DND-41 (cell line): Measurements from ENCODE around the gene KDM5C.

Experiments used
- EZH2 ChIP-seq: IDR thresholded peaks from 3 replicates; pipeline ENCODE4 v1.6.1; 2012; ENCODE audit warnings: borderline replicate concordance, low read depth, mild to moderate bottlenecking, moderate library complexity, low read length, inconsistent platforms; ENCODE audit not compliant: severe bottlenecking
- TF ChIP-seq, protein P1 (sequence below): IDR thresholded peaks from 2 replicates; pipeline ENCODE4 v1.5.1; 2012; ENCODE audit warnings: borderline replicate concordance, low read length, moderate library complexity, mild to moderate bottlenecking; ENCODE audit not compliant: poor library complexity, severe bottlenecking; ENCODE audit errors: extremely low read depth

DNA sequence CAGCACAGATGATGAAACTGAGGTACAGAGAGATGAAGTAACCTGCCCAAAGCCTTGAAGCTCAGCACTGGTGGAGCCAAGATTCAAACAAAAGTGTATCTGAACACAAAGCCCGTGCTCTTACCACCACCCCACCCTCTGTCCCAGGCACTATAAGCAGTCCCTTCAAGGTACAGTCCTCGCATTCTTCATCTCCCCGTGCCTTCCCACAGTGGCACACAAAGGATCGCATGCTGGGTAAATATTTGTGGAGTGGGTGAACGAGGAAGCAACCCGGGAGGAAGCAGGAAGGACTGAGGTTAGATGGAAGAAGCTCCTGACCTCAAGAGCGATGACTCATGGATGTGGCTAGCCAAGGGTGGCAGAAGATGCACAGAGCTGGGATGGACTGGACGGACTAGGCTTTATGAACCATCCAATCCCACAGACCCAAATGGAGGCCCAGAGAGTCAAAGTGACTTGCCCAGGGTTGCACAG lies 37.9 kb upstream of the KDM5C start:
- TF ChIP-seq, protein P1, sequence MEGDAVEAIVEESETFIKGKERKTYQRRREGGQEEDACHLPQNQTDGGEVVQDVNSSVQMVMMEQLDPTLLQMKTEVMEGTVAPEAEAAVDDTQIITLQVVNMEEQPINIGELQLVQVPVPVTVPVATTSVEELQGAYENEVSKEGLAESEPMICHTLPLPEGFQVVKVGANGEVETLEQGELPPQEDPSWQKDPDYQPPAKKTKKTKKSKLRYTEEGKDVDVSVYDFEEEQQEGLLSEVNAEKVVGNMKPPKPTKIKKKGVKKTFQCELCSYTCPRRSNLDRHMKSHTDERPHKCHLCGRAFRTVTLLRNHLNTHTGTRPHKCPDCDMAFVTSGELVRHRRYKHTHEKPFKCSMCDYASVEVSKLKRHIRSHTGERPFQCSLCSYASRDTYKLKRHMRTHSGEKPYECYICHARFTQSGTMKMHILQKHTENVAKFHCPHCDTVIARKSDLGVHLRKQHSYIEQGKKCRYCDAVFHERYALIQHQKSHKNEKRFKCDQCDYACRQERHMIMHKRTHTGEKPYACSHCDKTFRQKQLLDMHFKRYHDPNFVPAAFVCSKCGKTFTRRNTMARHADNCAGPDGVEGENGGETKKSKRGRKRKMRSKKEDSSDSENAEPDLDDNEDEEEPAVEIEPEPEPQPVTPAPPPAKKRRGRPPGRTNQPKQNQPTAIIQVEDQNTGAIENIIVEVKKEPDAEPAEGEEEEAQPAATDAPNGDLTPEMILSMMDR: no peak
- no peak for TF ChIP-seq EZH2
